Measurements from ENCODE around the gene CES2. TPM values are rescaled to one million over a fixed set of nuclear protein-coding genes. Genes with fewer than 3 reads are reported as not detected.
A peak's percentile ranks its signal among the peaks of the same experiment; 100 is the strongest.
"Not testable (repeated sequence)": the region's sequence is repeated elsewhere in the genome, so short reads cannot be mapped to it uniquely, and the experiment has no call there.

The CES2 gene
- total RNA-seq, 3 donors from 2014 or later = 25.9 to 33.1 (median 31.9) TPM

- Histone ChIP-seq H3K36me3 (no peaks in the 10 kb centered on the region), H3K4me3 (no peak overlapping the region), H3K27ac (no peak overlapping the region), H3K9me3 (no peaks in the 10 kb centered on the region), H3K27me3 (no peaks in the 10 kb centered on the region), H3K4me1 (no peaks in the 10 kb centered on the region)
- TF ChIP-seq POLR2AphosphoS5 (IDR thresholded peaks at IDR 0.05) = no peak
- TF ChIP-seq, protein P1, sequence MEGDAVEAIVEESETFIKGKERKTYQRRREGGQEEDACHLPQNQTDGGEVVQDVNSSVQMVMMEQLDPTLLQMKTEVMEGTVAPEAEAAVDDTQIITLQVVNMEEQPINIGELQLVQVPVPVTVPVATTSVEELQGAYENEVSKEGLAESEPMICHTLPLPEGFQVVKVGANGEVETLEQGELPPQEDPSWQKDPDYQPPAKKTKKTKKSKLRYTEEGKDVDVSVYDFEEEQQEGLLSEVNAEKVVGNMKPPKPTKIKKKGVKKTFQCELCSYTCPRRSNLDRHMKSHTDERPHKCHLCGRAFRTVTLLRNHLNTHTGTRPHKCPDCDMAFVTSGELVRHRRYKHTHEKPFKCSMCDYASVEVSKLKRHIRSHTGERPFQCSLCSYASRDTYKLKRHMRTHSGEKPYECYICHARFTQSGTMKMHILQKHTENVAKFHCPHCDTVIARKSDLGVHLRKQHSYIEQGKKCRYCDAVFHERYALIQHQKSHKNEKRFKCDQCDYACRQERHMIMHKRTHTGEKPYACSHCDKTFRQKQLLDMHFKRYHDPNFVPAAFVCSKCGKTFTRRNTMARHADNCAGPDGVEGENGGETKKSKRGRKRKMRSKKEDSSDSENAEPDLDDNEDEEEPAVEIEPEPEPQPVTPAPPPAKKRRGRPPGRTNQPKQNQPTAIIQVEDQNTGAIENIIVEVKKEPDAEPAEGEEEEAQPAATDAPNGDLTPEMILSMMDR (IDR thresholded peaks at IDR 0.05) = peak in 2 of 3 donors; percentile 55 to 58
- DNase-seq (ENCODE audit: low spot score in 2 of 2) = peak in 1 of 2 donors; percentile 40
- intact Hi-C loops (cut with DNase I; ENCODE audit: low total_unique reads) = no loop called here
These were observed 40.2 kb upstream of the CES2 start for GRCh38 chr16:66894948-66895688.

- Histone ChIP-seq H3K4me3 (no peak overlapping the region), H3K36me3 (no peaks in the 10 kb centered on the region), H3K27me3 (no peaks in the 10 kb centered on the region), H3K9me3 (no peaks in the 10 kb centered on the region), H3K27ac (no peak overlapping the region), H3K4me1 (no peaks in the 10 kb centered on the region)
- DNase-seq (ENCODE audit: low spot score in 2 of 2) = no peak
- TF ChIP-seq POLR2A (IDR thresholded peaks at IDR 0.05) (no peak), POLR2AphosphoS5 (IDR thresholded peaks at IDR 0.05) (no peak)
- TF ChIP-seq, protein P1 (IDR thresholded peaks at IDR 0.05) = no peak
- intact Hi-C loops (cut with DNase I; ENCODE audit: low total_unique reads) = no loop called here
These were observed 39.7 kb upstream of the CES2 start for GRCh38 chr16:66895689-66895979.

GRCh38 chr16:66895999-66896398, 39.3 kb upstream of the CES2 start:
- Histone ChIP-seq H3K4me1 (no peaks in the 10 kb centered on the region), H3K27me3 (no peaks in the 10 kb centered on the region), H3K9me3 (no peaks in the 10 kb centered on the region), H3K4me3 (no peak overlapping the region), H3K27ac (no peak overlapping the region), H3K36me3 (no peaks in the 10 kb centered on the region)
- no peak for DNase-seq (ENCODE audit: low spot score in 2 of 2)
- intact Hi-C loops (cut with DNase I; ENCODE audit: low total_unique reads) = no loop called here
- TF ChIP-seq POLR2A (IDR thresholded peaks at IDR 0.05) (no peak), POLR2AphosphoS5 (IDR thresholded peaks at IDR 0.05) (no peak)
- TF ChIP-seq, protein P1 (IDR thresholded peaks at IDR 0.05) = no peak

DNA sequence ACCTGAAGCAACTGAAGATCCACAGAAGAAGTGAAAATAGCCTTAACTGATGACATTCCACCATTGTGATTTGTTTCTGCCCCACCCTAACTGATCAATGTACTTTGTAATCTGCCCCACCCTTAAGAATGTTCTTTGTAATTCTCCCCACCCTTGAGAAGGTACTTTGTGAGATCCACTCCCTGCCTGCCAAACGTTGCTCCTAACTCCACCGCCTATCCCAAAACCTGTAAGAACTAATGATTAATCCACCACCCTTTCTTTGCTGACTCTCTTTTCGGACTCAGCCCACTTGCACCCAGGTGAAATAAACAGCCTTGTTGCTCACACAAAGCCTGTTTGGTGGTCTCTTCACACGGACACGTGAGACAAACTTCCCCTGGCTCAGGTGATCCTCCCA, 38.6 kb upstream of the CES2 start:
- H3K4me1 ChIP-seq; DNase-seq (ENCODE audit: low spot score in 2 of 2); H3K27me3 ChIP-seq; H3K27ac ChIP-seq; H3K36me3 ChIP-seq; H3K4me3 ChIP-seq; intact Hi-C loops (cut with DNase I; ENCODE audit: low total_unique reads); H3K9me3 ChIP-seq: not testable (repeated sequence)

DNA sequence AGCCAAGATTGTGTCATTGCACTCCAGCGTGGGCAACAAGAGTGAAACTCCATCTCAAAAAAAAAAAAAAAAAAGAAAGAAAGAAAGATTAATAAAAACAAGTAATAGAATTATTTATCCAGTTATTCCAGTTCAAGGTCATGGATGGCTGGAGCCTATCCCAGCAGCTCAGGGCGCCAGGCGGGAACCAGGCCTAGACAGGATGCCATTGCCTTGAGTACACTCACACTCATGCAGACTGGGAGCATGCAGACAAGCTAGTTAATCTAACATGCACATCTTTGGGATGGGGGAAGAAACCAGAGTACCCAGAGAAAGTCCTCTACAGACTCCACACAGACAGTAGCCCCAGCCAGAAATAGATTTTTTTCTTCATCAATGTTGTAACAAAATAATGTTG, 37.1 kb upstream of the CES2 start:
- H3K4me1 ChIP-seq = no peaks in the 10 kb centered on the region
- no peaks in the 10 kb centered on the region for H3K36me3 ChIP-seq
- TF ChIP-seq, protein P1 (IDR thresholded peaks at IDR 0.05) = no peak
- TF ChIP-seq POLR2AphosphoS5 (IDR thresholded peaks at IDR 0.05) = no peak
- TF ChIP-seq POLR2A (IDR thresholded peaks at IDR 0.05) = no peak
- no peaks in the 10 kb centered on the region for H3K9me3 ChIP-seq
- no peak overlapping the region for H3K4me3 ChIP-seq
- H3K27ac ChIP-seq = no peak overlapping the region
- intact Hi-C loops (cut with DNase I; ENCODE audit: low total_unique reads) = no loop called here
- no peak for DNase-seq (ENCODE audit: low spot score in 2 of 2)
- no peaks in the 10 kb centered on the region for H3K27me3 ChIP-seq

DNA sequence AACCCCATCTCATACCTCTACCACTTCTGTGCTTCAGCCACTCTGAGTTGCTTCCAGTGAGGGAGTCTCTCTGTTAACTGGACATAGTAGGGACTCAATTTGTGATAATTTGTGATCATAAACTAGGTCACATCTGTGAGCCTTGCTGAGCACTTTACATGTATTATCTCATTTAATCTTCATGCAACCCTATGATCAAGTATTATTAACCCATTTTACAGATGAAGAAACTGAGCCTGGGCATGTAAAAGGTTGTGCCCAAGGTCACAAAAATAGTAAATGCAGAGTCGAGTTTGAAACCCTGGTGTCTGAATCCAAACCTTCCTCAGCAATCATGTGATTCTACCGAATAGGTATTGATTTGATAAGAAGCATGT, 36.4 kb upstream of the CES2 start:
- H3K27ac ChIP-seq = peak overlapping the region; percentile 68 to 84
- no peaks in the 10 kb centered on the region for H3K27me3 ChIP-seq
- H3K36me3 ChIP-seq = no peaks in the 10 kb centered on the region
- H3K4me3 ChIP-seq = no peak overlapping the region
- H3K4me1 ChIP-seq = no peaks in the 10 kb centered on the region
- no peaks in the 10 kb centered on the region for H3K9me3 ChIP-seq
- no peak for DNase-seq (ENCODE audit: low spot score in 2 of 2)
- TF ChIP-seq POLR2AphosphoS5 (IDR thresholded peaks at IDR 0.05) = no peak
- no peak for TF ChIP-seq POLR2A (IDR thresholded peaks at IDR 0.05)
- TF ChIP-seq, protein P1 (IDR thresholded peaks at IDR 0.05) = no peak
- intact Hi-C loops (cut with DNase I; ENCODE audit: low total_unique reads) = no loop called here
